HG03135 (cell line): ENCODE data around the gene SPNS3.

Source experiments
- ATAC-seq: cut with Tn5 transposase; IDR thresholded peaks from one replicate; pipeline ENCODE4 v1.9.1; 2021; ENCODE audit warnings: mild to moderate bottlenecking, moderate library complexity; ENCODE audit not compliant: unreplicated experiment

Gene SPNS3

GRCh38 chr17:4485676-4486646 is 52.2 kb downstream of the SPNS3 start:
- ATAC-seq = no peak

GRCh38 chr17:4487296-4487695 is 53.6 kb downstream of the SPNS3 start:
- ATAC-seq = no peak

GRCh38 chr17:4487820-4488716 is 54.3 kb downstream of the SPNS3 start:
- ATAC-seq = no peak

GRCh38 chr17:4488989-4489595 is 55.4 kb downstream of the SPNS3 start:
- ATAC-seq = no peak

- ATAC-seq = no peak
These were observed 56.4 kb downstream of the SPNS3 start for GRCh38 chr17:4490109-4490591.

GRCh38 chr17:4490637-4491061 is 56.9 kb downstream of the SPNS3 start:
- ATAC-seq = no peak

- ATAC-seq = no peak
These were observed 59.2 kb downstream of the SPNS3 start for GRCh38 chr17:4492721-4493561.

- ATAC-seq = no peak
These were observed 63.5 kb downstream of the SPNS3 start for GRCh38 chr17:4497101-4497824.

GRCh38 chr17:4498461-4499397 is 65.0 kb downstream of the SPNS3 start, which contains the start of gene SPNS2:
Gene SPNS2, plus strand, starts transcription at chr17:4498881. Its CDS starts 167 bp downstream, at chr17:4499048.
- ATAC-seq = no peak

- ATAC-seq = no peak
These were observed 65.9 kb downstream of the SPNS3 start for GRCh38 chr17:4499431-4500190.

- no peak for ATAC-seq
These were observed 66.4 kb downstream of the SPNS3 start for GRCh38 chr17:4500191-4500571.

- ATAC-seq = no peak
These were observed 67.7 kb downstream of the SPNS3 start for GRCh38 chr17:4501295-4501949.

- ATAC-seq = no peak
These were observed 68.9 kb downstream of the SPNS3 start for GRCh38 chr17:4502466-4503154.

- ATAC-seq = no peak
These were observed 69.7 kb downstream of the SPNS3 start for GRCh38 chr17:4503283-4504025.

- ATAC-seq = no peak
These were observed 70.4 kb downstream of the SPNS3 start for GRCh38 chr17:4504188-4504587.

GRCh38 chr17:4505187-4505586 is 71.4 kb downstream of the SPNS3 start:
- ATAC-seq = no peak
